HT-29 (cell line): ENCODE measurements around the gene NHERF1. TPM values are rescaled to one million over a fixed set of nuclear protein-coding genes. Genes with fewer than 3 reads are reported as not detected.

Experiments
- DNase-seq: peaks from one replicate; pipeline ENCODE4 v3.0.0-alpha.2; 2015; ENCODE audit warnings: low spot score
- total RNA-seq: library from RNA; depleted of rRNA; stranded (reverse); fragments of >200 nt; shearing (Covaris generic); gene quantifications from 2 replicates; pipeline ENCODE4 v1.2.3, GENCODE V29; 2014; rRNA removed

Gene NHERF1
- 298 and 304 TPM in 2 replicates for total RNA-seq

DNA sequence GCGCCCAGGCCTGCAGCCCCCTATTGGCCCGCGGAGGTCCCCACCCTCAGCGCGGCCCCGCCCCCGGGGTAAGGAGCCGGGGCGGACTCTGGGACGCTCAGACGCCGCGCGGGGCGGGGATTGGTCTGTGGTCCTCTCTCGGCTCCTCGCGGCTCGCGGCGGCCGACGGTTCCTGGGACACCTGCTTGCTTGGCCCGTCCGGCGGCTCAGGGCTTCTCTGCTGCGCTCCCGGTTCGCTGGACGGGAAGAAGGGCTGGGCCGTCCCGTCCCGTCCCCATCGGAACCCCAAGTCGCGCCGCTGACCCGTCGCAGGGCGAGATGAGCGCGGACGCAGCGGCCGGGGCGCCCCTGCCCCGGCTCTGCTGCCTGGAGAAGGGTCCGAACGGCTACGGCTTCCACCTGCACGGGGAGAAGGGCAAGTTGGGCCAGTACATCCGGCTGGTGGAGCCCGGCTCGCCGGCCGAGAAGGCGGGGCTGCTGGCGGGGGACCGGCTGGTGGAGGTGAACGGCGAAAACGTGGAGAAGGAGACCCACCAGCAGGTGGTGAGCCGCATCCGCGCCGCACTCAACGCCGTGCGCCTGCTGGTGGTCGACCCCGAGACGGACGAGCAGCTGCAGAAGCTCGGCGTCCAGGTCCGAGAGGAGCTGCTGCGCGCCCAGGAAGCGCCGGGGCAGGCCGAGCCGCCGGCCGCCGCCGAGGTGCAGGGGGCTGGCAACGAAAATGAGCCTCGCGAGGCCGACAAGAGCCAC lies at the start of gene NHERF1:
TSS of gene NHERF1 (plus strand) at position 100 of the 750 bp plus-strand sequence. CDS start at position 319, 219 bp downstream.
- peak; percentile 95 for DNase-seq

- DNase-seq = no peak
Measured at GRCh38 chr17:74699236-74699635, 49.2 kb upstream of the NHERF1 start.

DNA sequence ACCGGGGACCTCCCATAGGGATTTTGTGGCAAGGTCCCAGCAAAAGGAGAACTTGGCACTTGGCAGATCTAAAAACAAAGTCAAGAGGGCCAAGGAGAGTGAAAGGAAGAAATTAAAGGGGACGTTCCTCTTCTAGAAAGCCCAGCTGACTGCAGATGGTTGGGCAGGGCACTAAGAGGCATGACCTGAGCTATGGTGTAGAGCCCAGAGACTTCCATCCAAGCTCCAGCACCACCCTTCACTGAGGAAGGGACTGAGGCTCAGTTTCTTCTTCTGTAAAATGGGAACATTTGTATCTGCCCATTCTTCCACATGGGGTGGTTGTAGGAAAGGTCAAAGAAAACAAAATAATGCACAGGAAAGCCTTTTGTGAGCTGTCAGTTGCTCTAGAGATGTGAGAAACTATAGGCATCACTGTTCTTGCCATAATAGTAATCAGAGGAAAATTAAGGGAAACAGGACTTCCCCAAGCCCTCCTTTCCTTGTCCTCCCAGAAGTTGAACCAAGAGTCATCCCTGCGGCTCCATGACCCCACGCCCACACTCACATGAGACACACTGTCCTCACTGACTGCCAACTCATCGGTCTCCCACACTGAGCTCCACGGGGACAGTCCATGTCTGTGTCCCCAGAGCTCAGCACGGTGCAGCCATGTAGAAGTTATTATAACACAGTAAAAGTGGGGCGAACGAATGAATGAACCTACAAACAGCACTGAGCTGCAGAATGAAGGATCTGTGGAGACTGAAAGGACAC lies 46.1 kb upstream of the NHERF1 start:
- no peak for DNase-seq

GRCh38 chr17:74703311-74703710 lies 45.1 kb upstream of the NHERF1 start:
- no peak for DNase-seq

DNA sequence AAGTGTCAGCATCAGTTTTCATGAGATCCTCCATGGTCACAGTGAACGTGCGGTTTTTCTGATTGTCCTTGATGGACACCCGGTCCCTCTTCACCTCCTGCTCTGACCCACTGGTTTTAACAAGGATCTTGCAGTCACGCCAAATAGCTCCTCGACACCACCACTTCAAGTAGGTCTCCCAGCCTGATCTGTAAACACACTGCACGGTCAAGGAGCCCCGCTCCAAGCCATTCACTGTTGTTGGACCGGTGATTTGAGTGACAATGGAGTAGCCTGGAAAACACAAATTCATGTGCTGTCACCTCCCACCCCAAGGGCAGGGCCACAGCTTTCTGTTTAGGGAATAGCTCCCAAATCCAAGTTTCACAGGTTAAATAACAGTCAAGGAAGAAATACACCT lies 43.9 kb upstream of the NHERF1 start:
- DNase-seq = no peak

DNA sequence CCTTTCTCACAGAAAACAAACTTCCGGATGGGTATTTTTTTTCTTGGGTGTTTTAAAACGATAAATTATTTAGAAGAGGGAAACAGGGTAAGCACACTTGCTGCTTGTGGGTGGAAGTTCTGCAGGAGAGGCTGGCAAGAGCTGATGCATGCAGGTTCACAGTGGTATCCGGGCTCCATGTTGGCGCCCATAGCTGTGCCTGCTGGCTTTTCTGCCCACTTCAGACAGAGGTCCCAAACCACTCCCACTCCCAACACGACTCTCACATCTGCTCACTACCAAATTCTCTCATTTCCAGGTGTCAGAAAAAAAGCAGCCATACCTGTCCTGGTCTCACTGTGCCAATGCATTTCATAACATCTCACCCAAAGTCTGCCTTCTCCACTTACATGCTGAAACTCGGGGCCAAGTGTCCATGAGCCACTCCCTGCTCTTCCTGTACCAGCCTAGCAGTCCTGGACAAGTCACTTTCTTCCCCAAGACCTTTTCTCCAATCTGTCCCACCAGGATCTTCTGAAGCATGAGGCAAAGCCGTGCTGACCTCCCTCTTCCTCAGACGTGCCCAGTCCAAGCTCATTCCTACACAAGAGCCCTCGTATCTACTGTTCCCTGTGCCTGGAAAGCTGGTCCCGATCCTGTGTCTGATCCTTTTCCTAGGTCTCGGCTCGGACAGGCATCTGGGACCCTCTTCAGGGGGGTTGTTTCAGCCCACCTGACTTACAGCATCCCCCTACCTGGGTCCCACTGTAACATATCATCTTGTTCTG lies 37.2 kb upstream of the NHERF1 start:
- no peak for DNase-seq

DNA sequence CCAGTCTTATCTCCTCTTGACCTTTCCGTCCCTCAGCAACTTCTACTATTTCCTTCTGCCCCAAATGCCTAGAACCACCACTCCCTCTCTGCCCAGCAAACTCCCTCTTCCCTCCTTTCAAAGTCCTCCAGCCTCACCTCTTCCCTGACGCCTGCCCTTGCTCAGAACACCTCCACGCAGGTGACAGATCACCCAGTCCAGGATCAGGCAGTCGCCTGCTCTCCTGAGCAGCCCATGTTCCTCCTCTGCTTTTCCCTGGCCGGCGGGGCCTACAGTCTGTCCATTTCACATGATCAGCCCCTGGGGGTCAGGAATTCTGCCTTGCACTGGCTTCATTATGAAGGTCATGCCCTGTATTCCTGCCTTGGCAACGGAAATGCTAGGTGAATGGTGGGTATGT lies 36.1 kb upstream of the NHERF1 start:
- no peak for DNase-seq

DNA sequence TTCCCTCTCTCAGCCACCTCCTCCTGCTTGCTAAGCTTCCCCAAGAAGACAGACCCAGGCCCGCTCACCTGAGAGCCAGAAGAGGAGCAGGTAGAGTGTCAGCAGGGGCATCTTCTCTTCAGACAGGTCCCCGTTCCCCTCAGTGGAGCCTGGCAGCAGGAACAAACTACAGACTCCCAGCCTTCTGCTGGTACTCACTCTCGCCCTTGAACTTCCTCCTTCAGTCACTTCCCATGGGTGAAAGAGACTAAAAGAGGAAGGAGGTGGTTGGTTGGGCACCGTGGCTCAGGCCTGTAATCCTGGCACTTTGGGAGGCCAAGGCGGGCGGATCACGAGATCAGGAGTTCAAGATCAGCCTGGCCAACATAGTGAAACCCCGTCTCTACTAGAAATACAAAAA lies 35.7 kb upstream of the NHERF1 start, which contains the start of gene CD300LF:
TSS of gene CD300LF (minus strand) at position 168 of the 400 bp plus-strand sequence. CDS start at position 111, 57 bp downstream.
- no peak for DNase-seq

GRCh38 chr17:74713171-74713755 lies 35.2 kb upstream of the NHERF1 start:
- DNase-seq = no peak

GRCh38 chr17:74715144-74715543 lies 33.3 kb upstream of the NHERF1 start:
- DNase-seq = peak; percentile 61

DNA sequence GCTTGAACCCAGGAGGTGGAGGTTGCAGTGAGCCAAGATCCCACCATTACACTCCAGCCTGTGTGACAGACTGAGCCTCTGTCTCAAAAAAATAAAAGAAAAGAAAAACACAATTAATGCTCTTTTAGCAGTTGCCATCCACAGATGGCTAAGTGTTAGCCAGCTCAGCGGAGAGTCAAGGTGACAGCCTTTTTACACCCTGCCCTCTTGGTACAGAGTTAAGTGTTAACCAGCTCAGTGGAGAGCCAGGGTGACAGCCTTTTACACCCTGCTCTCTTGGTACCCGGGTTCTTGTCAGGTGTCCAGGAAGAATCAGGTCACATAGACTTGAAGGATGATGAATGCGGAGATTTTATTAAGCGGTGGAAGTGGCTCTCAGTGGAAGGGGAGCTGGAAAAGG lies 27.9 kb upstream of the NHERF1 start:
- no peak for DNase-seq

- DNase-seq = no peak
Measured at GRCh38 chr17:74722782-74723181, 25.6 kb upstream of the NHERF1 start.

- no peak for DNase-seq
Measured at GRCh38 chr17:74723891-74724290, 24.5 kb upstream of the NHERF1 start.

DNA sequence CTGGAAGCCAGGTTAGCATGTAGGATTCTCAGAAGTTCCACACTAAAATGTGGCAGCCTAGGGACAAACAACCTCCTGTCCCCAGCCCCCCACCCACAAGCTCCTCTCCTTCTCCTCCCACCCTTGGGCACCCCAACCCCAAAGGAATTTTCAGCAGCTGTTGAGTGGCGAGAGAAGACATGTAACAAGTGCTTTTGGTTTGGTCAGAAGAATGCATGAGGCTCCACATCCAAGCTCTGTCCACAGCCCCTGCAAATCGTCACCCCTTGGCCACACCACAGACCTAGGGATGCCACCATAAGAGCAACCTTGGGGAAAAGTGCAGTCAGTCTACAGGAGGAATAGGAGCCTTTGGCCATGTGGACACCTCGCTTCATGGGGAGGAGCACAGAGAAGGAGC lies 23.3 kb upstream of the NHERF1 start:
- no peak for DNase-seq

- no peak for DNase-seq
Measured at GRCh38 chr17:74728033-74728701, 20.3 kb upstream of the NHERF1 start.

DNA sequence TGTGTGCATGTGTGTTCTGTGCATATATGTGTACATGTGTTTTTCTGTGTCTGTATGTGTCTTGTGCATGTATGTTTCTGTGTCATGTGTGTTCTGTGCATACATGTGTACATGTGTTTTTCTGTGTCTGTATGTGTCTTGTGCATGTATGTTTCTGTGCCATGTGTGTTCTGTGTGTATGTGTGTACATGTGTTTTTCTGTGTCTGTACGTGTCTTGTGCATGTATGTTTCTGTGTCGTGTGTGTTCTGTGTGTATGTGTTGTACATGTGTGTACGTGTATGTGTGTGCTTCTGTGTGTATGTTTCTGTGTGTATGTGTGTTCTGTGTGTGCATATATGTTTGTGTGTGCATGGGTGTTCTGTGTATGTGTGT lies 19.7 kb upstream of the NHERF1 start:
- no peak for DNase-seq

- DNase-seq = no peak
Measured at GRCh38 chr17:74729368-74729767, 19.1 kb upstream of the NHERF1 start.

DNA sequence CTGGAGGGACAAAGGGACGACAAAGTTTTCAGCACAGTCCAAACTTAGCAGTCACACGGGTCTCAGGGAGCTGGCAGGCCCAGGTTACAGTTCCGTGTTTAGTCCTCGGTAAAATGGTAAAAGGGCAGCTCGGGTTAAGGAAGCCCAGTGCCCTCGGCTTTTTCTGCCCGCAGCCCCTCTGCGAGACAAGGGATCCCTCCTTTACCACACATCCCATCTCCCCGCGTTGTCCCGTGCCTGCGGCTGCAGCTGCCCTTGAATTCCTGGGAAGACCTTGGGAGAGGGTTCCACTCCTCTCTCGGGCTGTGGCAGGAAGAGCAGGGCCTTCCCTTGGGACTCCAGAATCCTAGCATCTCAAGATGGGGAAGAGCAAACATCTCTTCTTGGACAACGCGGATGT lies 18.6 kb upstream of the NHERF1 start:
- no peak for DNase-seq

- DNase-seq = no peak
Measured at GRCh38 chr17:74730491-74731346, 17.7 kb upstream of the NHERF1 start.

- no peak for DNase-seq
Measured at GRCh38 chr17:74731347-74731605, 17.2 kb upstream of the NHERF1 start.
